Measurements from ENCODE around the gene TOLLIP.
A peak's percentile ranks its signal among the peaks of the same experiment; 100 is the strongest.
"Not testable (repeated sequence)": the region's sequence is repeated elsewhere in the genome, so short reads cannot be mapped to it uniquely, and the experiment has no call there.

The TOLLIP gene

GRCh38 chr11:1343391-1344055, 34.1 kb upstream of the TOLLIP start:
- no peak for DNase-seq

- no peak for DNase-seq
Observed at GRCh38 chr11:1342946-1343345, 33.5 kb upstream of the TOLLIP start.

DNA sequence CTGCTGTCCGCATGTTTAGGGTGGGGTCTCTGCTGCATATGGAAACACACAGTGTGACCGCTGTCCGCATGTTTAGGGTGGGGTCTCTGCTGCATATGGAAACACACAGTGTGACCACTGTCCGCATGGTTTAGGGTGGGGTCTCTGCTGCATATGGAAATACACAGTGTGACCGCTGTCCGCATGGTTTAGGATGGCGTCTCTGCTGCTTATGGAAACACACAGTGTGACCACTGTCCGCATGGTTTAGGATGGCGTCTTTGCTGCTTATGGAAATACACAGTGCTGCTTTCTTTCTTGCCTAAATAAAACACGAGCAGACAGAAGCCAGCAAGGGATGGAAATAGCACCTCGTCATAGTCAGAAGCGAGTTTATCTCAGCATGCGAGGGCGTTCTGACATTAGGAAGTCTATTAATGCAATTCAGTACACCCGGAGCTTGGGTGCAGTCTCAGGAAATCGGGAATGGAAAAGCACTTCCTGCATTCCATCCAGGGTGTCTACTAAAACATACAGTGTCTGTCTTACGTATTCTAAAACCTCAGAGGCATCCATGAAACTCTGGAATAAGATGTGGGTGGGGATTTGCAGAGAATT, 32.6 kb upstream of the TOLLIP start:
- DNase-seq, result no peak

GRCh38 chr11:1341226-1341625, 31.8 kb upstream of the TOLLIP start:
- not testable (repeated sequence) for DNase-seq

DNA sequence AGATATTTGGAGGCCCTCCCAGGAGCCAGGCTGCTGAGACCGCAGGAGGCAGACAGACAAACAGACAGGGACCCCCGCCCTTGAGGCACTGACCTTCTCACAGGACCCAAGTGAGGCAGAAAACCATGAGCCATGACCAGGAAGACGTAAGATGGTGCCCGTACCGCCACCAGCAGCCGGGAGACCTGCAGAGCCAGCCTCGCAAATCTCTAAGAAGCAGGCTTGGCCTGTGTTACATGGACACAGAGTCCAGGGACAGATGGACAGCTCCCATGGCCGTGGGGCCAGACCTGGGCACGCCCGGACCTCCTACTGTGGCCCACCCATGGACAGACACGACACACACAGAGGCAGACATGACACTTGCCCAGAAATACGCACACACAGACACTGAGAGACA, 30.7 kb upstream of the TOLLIP start:
- no peak for DNase-seq

- peak in 2 of 6 experiments; percentile 38 to 40 for DNase-seq
Observed at GRCh38 chr11:1339066-1339675, 29.7 kb upstream of the TOLLIP start.

GRCh38 chr11:1338201-1339065, 29.0 kb upstream of the TOLLIP start:
- peak in 3 of 6 experiments; percentile 16 to 40 (median 39) for DNase-seq

DNA sequence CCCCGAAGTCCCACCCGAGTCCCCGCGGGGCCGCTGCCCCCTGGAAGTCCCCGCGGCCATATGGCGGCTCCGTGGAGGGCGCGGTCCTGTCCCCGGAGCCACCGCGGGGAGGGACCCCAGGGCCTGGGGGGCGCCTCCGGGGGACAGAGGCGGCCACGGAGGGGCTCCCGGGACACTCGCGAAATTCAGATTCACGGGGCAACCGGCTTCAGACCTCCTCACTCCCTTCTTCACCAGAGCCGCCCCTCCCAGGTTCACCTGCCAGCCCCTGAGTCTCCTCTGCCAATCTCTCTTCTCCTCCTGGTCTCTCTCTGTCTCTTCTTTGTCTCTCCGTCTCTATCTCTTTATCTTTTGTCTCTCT, 28.2 kb upstream of the TOLLIP start:
- DNase-seq, result peak in 3 of 6 experiments; percentile 26 to 40 (median 37)

- DNase-seq, result peak in 5 of 6 experiments; percentile 56 to 73 (median 59)
Observed at GRCh38 chr11:1336836-1337646, 27.6 kb upstream of the TOLLIP start.

GRCh38 chr11:1335811-1336761, 26.7 kb upstream of the TOLLIP start:
- DNase-seq, result peak; percentile 34 to 64 (median 58)

DNA sequence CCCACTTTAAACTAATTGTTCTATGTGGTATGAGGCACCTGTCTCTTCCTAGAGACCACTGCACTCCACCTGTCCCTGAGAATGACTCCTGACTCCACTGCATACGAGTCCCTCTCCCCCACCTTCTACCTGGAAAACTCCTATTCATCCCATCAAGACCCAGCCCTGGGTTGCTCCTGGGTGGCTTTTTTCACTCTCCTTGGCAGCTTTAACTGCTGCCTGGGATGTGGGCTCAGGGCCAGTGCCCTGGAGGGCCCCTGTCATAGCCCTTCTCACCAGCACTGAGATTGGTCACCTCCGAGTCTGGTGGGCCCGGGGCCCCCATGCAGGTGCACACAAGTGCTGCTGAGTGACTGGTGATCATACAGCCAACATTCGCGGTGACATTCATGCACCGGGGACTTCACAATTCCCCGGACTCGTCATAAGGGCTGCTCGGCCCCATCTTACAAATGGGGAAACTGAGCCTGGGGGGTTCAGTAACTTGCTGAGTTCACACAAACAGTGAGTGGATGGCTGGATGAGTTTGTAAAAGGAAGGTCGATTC, 25.9 kb upstream of the TOLLIP start:
- DNase-seq, result no peak

DNA sequence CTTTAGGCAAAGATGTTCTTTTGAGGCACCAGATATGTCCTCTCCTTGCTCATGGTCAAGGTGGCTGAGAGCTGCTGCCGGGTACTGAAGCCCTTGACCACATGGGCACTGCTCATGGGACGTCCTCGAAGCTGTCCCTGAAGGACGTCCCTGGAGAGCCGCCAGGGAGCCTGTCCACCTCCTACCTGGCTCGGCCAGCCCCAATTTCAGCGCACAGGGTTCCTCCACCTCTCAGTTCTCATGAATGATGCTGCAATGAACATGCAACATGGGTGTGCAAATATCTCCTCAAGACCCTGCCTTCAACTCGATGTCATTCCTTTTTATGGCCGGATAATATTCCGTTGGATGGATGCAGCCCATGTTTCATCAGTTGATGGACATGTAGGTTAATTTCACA, 24.4 kb upstream of the TOLLIP start:
- DNase-seq, result no peak

DNA sequence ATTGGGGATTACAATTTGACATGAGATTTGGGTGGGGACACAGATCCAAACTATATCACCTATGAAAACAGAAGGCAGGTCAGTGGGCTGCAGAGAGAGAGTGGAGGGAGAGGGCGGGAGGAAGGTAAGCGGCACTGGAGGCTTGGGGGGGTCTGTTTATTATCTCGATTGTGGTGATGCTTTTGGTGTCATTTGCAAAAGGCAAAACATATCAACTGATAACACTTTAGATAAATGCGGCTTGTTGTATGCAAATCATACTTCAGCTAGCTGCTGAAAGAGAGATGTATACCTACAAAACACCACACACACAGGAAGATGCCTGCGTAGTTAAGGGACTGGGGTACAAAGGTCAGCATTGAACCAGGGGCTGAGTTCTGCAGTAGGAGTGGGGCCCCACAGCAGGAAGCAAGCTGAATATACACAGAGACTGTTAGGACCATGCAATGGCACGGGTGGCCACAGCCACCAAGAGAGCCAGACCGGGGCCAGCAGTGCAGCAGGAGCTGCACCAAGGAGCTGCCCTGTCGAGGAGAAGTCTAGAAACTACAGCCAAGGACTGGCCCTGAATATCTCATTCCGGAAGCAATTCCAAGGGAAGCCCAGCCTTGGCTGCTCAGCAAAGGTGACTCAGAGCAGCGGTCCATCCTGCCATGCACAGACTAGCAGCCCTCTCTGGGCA, 23.8 kb upstream of the TOLLIP start:
- DNase-seq, result no peak

GRCh38 chr11:1330473-1330872, 21.0 kb upstream of the TOLLIP start:
- DNase-seq, result no peak

- no peak for DNase-seq
Observed at GRCh38 chr11:1327064-1327460, 17.6 kb upstream of the TOLLIP start.

- DNase-seq, result no peak
Observed at GRCh38 chr11:1326435-1327063, 17.1 kb upstream of the TOLLIP start.

DNA sequence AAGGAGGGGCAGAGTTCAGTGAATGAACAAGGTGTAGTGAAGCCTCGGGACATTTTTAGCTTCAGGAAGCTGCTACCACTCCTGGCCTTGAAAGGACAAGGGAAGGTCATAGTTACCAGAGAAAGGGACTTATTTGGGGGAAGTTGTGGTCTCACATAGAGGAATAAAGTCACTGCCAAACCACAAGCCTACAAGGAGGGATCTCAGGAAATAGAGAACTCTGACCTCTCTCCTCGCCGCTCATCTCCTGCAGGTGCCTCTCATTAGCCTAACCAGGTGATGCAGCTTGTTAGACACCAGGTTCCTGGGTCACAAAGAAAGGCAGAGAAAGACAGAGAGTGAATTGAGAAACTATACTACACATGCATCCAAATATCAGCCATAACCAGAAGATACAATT, 14.3 kb upstream of the TOLLIP start:
- no peak for DNase-seq

GRCh38 chr11:1317993-1318392, 8.6 kb upstream of the TOLLIP start:
- DNase-seq, result no peak

DNA sequence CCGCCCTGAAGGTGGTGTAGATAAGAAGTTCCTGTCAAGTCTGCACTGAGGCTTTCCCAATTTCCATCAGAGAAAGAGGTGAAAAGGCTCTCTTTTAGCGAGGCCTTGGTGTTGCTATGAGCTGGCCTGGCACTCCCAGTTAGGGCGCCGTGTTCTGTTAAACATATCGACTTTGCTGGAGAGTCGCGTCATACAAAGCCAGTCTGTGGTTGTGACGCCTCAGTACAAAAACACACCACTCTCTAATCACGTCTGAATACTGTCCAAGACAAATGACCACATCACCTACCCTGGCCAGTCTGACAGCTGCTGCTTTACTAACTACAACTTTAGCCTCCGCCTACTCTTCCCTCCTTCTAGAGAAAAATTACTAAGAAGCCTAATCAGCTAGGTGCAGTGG, 8.0 kb upstream of the TOLLIP start:
- no peak for DNase-seq

Data from stimulated activated naive CD4-positive, alpha-beta T cell (primary cell).